ENCODE measurements around the gene DHODH. TPM values are rescaled to one million over a fixed set of nuclear protein-coding genes. Genes with fewer than 3 reads are reported as not detected.

Gene DHODH
- total RNA-seq, 2 donors from 2014 or later, result 4.3 to 9.4 TPM

DNA sequence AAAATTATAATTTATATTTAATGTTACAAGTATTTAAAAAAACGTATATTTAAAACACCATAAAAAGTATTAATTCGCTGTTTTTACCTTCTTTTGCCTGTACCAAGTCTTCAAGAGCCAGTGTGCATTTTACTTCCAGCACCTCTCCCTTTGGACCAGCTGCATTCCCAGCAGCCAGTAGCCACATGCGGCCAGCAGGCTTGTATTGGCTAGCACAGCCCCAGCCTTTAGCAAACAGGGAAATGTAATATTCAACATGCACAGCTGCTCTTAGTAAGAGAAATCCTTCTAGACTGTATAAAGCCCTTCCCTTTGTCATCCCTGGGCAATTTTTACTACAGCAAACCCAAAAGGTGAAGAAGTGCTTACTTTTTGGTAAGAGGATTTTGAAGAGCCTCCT is 6.6 kb downstream of the DHODH start:
- H3K9me3 ChIP-seq, result no peaks in the 10 kb centered on the region
- intact Hi-C loops (cut with DNase I), result no loop called here
- no peaks in the 10 kb centered on the region for H3K4me1 ChIP-seq
- H3K36me3 ChIP-seq, result no peaks in the 10 kb centered on the region
- H3K9ac ChIP-seq (ENCODE audit: low read depth in 2 of 2, low read length in 2 of 2), result no peak overlapping the region
- no peak overlapping the region for H3K4me3 ChIP-seq
- no peak for DNase-seq
- H3K27me3 ChIP-seq, result no peaks in the 10 kb centered on the region
- H3K27ac ChIP-seq, result no peak overlapping the region
- TF ChIP-seq, protein P1, sequence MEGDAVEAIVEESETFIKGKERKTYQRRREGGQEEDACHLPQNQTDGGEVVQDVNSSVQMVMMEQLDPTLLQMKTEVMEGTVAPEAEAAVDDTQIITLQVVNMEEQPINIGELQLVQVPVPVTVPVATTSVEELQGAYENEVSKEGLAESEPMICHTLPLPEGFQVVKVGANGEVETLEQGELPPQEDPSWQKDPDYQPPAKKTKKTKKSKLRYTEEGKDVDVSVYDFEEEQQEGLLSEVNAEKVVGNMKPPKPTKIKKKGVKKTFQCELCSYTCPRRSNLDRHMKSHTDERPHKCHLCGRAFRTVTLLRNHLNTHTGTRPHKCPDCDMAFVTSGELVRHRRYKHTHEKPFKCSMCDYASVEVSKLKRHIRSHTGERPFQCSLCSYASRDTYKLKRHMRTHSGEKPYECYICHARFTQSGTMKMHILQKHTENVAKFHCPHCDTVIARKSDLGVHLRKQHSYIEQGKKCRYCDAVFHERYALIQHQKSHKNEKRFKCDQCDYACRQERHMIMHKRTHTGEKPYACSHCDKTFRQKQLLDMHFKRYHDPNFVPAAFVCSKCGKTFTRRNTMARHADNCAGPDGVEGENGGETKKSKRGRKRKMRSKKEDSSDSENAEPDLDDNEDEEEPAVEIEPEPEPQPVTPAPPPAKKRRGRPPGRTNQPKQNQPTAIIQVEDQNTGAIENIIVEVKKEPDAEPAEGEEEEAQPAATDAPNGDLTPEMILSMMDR (IDR thresholded peaks at IDR 0.05), result no peak

DNA sequence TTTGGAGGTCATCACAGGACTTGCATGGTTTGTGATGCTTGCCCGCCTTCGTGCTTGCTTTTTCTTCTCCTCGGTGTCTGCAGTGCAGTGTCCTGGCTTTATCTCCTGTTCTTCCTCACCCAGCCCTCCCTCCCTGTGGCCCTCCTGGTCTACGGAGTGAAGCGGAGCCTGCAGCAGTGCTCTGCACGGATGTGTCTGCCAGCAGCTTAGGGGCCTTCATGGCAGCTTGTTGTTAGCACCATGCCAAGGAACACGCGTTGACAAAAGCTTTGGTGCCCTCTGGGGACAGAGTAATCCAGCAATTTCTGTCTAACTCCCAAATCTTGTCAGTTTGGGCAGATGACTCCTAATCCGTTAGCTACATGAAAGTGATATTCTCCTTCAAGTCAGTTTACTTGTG is 9.9 kb downstream of the DHODH start:
- Histone ChIP-seq H3K36me3 (no peaks in the 10 kb centered on the region), H3K4me3 (no peak overlapping the region), H3K4me1 (no peaks in the 10 kb centered on the region), H3K9me3 (no peaks in the 10 kb centered on the region), H3K27me3 (no peaks in the 10 kb centered on the region), H3K27ac (no peak overlapping the region), H3K9ac (ENCODE audit: low read depth in 2 of 2, low read length in 2 of 2) (no peak overlapping the region)
- intact Hi-C loops (cut with DNase I), result no loop called here
- DNase-seq, result no peak
- TF ChIP-seq, protein P1 (IDR thresholded peaks at IDR 0.05), result no peak

DNA sequence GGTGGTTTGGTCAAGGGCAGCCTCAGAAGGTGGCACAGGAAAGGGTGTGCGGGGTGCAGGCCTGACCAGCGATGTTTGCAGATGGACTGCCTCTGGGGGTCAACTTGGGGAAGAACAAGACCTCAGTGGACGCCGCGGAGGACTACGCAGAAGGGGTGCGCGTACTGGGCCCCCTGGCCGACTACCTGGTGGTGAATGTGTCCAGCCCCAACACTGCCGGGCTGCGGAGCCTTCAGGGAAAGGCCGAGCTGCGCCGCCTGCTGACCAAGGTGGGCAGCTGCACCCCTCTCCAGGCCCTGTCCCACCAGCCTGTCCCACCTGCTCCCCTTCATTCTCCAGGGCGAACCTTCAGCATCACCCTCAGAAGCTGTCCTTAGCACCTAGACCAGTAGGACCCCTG is 12.5 kb downstream of the DHODH start:
- intact Hi-C loops (cut with DNase I), result no loop called here
- TF ChIP-seq, protein P1 (IDR thresholded peaks at IDR 0.05), result no peak
- DNase-seq, result no peak

DNA sequence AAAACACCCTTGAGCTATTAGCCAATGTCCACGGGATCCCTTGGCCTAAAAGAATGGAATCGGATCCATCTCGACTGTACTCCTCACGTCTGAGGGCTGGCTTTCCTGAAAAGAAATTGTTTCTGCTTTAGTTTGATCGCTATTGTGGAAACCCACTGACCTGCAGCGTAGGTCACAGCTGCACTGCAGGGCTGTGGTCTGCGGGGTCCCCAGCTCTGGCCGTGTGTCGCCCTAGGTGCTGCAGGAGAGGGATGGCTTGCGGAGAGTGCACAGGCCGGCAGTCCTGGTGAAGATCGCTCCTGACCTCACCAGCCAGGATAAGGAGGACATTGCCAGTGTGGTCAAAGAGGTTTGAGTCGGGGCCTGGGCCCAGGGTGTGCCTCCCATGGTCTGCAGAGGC is 13.6 kb downstream of the DHODH start:
- H3K36me3 ChIP-seq, result no peaks in the 10 kb centered on the region
- no peak for DNase-seq
- no peaks in the 10 kb centered on the region for H3K9me3 ChIP-seq
- TF ChIP-seq, protein P1 (IDR thresholded peaks at IDR 0.05), result no peak
- H3K9ac ChIP-seq (ENCODE audit: low read depth in 2 of 2, low read length in 2 of 2), result no peak overlapping the region
- H3K27ac ChIP-seq, result no peak overlapping the region
- H3K27me3 ChIP-seq, result no peaks in the 10 kb centered on the region
- intact Hi-C loops (cut with DNase I), result no loop called here
- H3K4me1 ChIP-seq, result no peaks in the 10 kb centered on the region
- H3K4me3 ChIP-seq, result no peak overlapping the region

More for the DNA sequence above, 12.5 kb downstream of the DHODH start:
- no peaks in the 10 kb centered on the region for H3K36me3 ChIP-seq
- H3K27me3 ChIP-seq, result no peaks in the 10 kb centered on the region
- no peak overlapping the region for H3K9ac ChIP-seq (ENCODE audit: low read depth in 2 of 2, low read length in 2 of 2)
- H3K9me3 ChIP-seq, result no peaks in the 10 kb centered on the region
- H3K4me3 ChIP-seq, result no peak overlapping the region
- H3K27ac ChIP-seq, result no peak overlapping the region
- no peaks in the 10 kb centered on the region for H3K4me1 ChIP-seq

DNA sequence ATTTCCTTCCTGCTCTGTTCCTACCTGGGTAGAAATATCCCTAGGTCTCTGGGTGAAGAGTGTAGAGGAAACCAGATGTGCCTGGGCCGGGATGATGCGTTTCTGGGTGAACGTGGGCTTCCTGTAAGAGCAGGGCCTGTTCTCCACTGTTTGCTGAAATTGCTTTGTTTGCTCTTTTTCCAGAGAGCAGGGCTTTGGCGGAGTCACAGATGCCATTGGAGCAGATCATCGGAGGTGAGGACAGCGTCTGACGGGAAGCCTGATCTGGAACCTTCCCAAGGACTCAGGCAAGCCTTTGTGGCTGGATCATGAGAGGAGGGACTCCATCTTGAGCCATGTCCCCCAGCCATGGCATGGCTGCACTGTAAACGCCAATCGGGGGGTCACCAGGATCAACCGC is 15.4 kb downstream of the DHODH start:
- Histone ChIP-seq H3K4me1 (no peaks in the 10 kb centered on the region), H3K9ac (ENCODE audit: low read depth in 2 of 2, low read length in 2 of 2) (no peak overlapping the region), H3K27ac (no peak overlapping the region), H3K9me3 (no peaks in the 10 kb centered on the region), H3K4me3 (no peak overlapping the region), H3K27me3 (no peaks in the 10 kb centered on the region), H3K36me3 (no peaks in the 10 kb centered on the region)
- TF ChIP-seq, protein P1 (IDR thresholded peaks at IDR 0.05), result no peak
- intact Hi-C loops (cut with DNase I), result no loop called here
- DNase-seq, result no peak

Data from colonic mucosa (tissue), 4 donors.